Left kidney (tissue), 2 donors: ENCODE results near the gene GPRC5A. TPM values are rescaled to one million over a fixed set of nuclear protein-coding genes. Genes with fewer than 3 reads are reported as not detected.

ENCODE experiments used
- DNase-seq: peaks from one replicate; pipeline ENCODE4 v3.0.0-alpha.2; 2013
- polyA plus RNA-seq: library from polyadenylated mRNA; unstranded; fragments of 120-200 nt; gene quantifications from one replicate; pipeline ENCODE4 v1.2.1, GENCODE V29; 2013; ENCODE audit not compliant: insufficient read length

Gene GPRC5A
- polyA plus RNA-seq, 1 donor = 7.9 TPM

DNA sequence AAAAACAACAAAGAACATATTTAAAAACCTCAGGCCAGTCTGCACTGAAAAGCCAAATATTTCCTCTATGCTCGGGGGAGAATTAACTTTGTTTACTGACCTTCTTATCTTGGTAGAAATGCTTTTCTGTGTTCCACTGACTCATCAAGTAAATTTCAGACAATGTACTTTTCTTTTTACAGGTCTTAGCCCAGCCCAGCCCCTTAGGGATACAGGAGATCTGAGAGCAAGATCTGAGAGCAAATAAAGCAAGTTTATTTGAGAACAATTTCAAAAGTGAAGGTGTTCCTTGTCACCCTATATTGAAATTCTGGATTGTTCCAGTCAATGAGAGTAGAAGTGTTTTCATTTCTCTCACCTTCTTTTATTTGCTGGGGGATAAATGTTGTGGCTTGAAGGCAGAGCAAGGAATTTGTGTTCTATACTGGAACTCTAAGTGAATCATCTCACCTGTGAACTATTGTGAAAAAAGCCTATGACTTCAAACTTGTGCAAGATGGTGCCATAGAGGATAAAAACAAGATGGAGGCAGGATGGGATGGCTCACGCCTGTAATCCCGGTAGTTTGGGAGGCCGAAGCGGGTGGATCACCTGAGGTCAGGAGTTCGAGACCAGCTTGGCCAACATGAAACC, 7.9 kb upstream of the GPRC5A start:
- DNase-seq = no peak

DNA sequence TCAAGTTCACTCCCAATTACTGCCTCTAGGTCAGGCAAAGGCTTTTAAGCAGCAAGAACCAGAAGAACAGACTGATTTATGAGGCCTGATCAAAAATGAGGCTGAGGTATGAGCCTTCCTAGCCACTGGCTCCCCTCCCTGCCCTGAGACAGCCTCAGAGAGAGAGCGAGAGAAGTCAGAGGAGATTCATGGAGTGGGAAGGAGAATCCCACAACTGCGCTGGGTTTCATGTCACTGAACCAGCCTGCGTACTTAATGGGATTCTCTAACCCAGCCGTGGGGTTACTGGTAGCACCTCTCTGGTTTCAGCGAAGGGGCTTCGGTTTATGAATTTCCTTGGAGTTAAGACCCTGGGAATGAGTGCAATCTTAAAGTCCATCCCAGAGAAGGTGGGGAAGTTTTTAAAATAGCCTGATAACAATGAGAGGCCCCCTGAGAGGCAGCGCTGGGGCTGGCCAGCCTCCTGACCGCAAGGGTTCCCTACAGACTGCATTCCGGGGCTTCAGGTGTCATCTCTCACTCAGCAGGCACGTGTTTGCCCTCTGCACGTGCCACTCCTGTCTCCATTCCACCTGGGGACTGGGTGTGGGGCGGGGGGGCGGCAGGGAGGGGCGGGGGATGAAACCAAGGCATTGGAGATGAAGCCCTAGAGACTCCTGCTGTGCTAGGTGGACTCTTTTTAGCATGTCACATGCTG, 6.1 kb upstream of the GPRC5A start:
- peak; percentile 33 for DNase-seq

DNA sequence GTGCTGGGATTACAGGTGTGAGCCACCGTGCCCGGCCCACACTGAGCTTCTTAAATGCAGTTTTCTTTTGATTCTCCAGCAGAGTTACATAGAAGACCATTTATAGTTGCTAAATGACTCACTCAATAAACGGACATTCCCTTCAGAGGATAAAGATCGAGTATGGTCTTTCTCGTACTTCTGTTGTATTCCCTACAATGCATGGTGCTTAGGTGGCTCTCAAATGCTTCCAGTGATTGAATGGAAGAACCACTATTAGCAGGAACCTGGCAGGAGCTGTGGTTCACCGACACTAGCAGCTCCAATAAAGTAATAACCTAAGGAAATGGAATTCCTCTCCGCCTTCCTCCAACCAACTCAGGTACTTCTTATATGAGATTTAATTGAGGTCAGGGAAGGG, 3.9 kb upstream of the GPRC5A start:
- DNase-seq = no peak

DNA sequence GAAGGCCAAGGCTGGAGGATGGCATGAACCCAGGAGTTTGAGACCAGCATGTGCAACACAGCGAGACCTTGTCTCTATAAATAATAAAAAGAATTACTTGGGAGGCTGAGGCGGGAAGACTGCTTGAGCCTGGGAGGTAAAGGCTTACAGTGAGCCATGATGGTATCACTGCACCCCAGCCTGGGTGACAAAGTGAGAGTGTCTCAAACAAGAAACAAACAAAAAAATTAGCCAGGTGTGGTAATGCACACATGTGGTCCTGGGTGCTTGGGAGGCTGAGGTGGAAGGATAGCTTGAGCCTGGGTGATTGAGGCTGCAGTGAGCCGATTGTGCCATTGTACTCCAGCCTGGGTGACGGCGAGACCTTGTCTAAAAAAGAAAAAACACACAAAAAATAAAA, 1.7 kb upstream of the GPRC5A start:
- DNase-seq = no peak

DNA sequence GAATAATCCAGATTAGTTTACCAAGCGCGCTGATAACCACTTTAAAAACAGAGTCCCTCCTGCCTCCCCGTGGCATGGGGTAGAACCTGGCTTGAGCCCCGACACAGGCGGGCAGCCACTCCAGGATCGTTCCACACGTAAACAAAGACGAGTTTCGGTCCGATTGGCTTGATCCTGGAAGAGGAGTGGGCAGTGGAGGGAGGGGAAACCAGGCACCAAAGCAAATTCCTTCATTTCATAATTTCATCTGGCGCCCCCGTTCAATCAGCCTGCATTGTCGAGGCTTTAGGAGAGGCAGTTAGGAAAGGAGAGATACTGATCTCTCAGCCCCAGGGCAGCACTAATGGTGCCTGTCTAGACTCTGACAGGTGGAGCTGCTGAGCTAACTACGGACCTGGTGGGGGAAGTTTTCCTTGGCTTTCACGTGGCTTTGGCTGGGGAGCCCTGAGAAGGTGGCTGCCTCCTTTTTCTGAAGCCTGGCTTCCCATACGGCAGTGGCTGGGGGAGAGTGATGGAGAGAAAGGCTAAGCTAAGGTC, 751 bp upstream of the GPRC5A start:
- peak; percentile 78 for DNase-seq

DNA sequence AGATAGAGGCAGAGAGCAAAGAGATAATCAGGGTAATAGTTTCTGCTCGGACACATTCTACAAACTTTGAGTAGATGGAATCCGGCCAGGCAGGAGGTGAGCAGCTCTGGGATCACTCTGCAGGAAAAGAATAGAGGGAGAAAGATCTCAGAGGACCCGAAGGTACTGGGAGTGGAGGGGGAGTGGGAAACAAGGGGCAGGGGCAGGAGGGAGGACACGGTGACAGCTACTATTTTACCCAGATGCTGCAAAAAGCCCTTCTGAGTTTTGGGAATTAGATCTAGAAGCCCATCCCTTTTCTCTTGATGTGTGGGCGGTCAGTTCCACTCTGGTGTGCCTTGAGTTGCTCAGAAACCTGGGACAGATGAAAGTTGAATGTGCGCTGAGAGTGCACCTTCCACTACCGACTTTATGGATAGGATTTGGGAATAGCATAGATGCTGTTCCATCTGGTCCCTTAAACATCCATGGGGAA, 556 bp downstream of the GPRC5A start:
- DNase-seq = no peak

DNA sequence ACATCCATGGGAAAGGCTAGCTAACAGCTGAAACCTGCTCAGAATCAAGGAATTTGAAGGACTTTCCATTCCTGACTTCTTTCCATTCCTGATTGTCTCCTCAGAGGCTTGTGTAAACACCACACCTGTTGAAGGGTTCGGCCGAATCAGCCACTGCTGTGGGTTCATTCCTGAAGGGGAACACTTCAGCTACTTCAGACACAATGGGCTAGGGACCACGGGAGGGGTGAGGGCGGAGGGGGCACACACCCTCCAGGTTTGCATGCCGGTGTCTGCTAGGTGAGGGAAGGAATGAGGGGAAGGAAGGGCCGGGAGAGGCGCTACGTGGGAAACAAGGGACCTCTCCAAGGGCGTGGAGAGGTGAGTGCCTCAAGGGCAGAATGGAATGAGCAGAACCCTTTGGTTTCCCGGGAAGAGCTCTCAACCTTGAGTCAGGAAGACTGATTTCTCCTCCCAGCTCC, 1.3 kb downstream of the GPRC5A start:
- DNase-seq = no peak

DNA sequence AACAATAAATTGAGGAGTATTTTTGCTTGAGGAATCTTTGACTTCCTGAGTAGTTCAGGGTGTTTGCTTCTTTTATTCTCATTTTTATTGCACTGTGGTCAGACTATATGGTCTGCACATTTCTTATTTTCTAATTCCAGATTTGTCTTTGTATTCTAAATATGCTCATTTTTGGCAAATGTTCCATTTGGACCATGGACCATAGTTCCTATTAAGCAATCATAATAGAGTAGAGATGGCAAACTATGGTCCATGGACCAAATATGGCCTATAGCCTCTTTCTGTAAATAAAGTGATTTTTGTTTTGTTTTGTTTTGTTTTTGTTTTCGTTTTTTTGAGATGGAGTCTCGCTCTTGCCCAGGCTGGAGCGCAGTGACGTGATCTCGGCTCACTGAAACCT, 2.1 kb downstream of the GPRC5A start:
- no peak for DNase-seq

DNA sequence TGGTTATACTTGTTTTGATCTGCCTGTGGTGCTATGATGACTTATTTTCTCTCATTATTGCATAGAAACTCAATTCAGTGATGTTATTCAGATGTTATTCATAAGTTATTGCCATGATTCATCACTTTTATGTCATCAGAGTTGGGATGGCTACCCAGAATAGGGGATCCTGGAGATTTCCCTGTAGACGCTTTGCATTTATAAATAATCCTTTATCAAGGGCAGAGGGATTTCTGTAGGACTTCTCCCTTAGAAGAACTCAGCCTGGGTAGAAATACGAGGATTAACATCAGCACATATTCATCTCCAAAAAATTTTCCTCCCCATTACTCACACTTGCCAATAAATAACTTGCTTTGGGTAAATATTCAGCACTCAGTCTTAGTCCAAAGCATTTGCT, 4.9 kb downstream of the GPRC5A start:
- DNase-seq = no peak

DNA sequence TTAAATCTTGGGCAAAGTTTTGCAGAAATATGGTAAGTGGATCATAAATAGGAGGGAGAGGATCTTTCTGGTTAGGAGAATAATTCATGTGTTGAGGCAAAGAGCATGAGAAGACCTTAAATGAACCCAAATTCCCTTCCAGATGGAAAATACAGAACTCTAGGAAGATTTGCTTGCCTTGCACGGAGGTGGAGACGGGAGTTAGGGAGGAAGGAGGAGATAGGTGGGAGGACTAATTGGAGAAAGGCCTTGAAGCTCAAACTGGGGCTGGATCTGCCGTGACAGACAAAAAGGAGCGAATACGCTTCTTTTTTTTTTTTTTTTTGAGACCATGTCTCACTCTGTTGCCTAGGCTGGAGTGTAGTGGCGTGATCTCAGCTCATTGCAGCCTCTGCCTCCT, 5.9 kb downstream of the GPRC5A start:
- no peak for DNase-seq

DNA sequence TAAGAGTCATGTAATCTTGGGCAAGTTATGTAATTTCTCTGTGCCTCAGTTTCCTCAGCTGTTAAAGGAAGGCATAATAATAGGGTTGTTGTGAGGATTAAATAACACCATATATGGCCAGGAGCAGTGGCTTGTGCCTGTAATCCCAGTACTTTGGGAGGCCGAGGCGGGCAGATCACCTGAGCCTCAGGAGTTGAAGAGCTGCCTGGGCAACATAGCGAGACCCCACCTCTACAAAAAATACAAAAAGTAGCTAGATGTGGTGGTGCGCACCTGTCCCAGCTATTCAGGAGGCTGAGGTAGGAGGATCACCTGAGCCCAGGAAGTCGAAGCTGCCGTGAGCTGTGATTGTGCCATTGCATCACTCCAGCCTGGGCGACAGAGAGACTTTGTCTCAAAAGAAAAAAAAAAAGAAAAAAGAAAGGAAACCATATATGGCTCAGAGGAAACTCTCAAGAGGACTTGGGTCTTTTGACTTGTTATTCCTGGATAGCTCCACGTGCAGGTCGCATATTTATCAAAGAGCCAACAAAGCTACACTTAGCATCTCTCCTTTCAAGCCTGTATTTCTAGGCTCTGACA, 6.9 kb downstream of the GPRC5A start:
- DNase-seq = no peak

DNA sequence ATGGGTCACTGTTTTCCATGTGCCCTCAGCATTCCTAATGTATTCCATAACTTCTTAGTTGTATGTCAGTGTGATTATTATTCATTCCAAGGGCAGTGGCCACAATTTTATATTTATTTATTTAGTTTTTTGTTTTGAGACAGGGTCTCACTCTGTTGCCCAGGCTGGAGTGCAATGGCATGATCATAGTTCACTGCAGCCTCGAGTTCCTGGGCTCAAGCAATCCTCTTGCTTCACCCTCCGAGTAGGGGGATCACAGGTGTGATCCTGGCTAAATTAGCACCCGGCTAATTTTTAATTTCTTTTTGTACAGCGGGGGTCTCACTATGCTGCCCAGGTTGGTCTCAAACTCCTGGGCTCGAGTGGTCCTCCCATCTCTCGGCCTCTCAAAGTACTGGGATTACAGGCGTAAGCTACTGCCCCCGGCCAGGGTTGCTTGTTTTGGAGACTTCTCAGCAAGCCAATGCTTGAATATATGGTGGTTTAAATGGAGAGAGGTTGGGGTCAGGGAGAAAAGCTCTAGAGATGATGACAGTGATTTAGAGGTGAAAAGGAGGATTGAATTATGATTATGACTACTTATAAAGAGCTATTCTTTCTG, 7.6 kb downstream of the GPRC5A start:
- no peak for DNase-seq

DNA sequence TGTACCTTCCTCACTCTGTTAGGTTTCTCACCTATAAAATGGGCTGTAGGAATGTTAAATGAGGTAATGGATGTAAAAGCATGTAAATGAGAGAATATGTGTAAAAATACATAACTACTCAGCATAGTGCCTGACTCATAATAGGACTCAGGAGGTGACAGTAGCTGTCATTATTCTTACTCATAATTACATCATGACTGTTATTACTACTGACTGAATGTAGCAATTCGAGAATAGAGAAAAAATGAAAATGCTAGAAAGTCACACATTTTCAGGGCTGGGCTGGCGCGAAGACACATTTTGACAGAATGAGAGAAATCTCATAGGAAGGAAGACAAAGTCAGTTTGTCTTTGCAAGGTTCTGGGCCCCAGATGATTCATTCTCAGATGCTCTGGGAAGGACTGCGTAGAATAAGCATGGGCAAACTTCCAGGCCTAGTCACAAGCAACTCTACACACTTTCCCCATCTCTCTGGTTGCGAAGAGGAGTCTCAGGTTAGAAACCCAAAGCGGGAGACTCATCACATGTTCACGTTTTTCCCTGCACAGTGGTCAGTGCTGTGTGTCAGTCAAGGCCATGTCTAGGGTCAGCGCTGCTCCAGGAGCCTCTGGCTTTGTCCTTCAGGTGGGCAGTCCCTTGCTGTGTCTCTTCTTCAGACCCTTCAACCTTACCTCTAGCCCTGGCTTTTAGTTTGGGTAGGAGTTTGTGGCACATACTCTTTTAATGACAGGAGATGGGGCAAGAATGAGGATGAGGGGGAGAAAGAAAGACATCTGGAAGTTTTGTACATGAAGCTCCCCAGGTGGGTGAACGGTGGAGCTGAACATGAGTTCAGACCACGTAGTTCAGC, 8.4 kb downstream of the GPRC5A start:
- no peak for DNase-seq

DNA sequence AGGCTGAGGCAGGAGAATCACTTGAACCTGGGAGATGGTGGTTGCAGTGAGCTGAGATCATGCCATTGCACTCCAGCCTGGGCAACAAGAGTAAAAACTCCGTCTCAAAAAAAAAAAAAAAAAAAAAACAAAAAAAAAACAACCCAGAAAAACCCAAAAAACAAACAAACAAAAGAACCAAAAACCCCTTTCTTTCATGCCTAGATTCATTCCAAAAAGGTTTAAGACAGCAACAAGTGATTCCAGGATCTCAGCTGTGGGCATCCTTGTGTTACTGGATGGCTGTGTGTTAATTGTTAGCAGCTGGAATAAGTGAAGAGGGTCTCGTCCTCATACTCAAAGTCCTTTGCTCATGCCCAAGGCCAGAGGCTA, 9.4 kb downstream of the GPRC5A start:
- DNase-seq = no peak

DNA sequence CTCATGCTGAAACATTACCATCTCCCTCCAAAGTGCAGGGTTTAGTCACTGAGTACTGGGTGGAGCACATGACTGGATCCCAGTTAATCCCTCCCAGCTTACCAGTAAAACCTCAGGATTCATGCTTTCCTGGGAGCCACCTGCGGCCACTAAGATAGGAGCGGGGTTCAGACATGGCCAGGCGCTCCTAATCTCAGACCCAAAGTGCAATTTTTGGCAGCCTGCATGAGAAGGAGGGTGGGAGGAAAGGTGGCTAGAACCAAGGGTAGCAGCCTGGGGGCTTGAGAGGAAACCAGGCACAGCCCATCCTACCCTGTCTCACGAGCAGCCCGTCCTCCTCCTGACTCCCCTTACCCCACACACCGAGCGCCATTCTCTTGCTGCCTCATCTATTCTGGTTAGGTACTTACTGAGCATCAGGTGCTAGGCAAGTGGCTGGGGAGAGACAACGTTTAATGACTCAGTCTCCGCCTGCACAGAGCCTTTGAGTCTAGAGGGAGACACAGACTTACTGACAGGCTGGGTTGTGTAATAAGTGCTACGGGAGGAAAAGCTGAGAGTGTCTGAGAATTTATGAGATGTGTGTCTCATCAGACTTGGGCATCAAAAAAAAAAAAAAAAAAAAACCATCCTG, 9.9 kb downstream of the GPRC5A start:
- no peak for DNase-seq

DNA sequence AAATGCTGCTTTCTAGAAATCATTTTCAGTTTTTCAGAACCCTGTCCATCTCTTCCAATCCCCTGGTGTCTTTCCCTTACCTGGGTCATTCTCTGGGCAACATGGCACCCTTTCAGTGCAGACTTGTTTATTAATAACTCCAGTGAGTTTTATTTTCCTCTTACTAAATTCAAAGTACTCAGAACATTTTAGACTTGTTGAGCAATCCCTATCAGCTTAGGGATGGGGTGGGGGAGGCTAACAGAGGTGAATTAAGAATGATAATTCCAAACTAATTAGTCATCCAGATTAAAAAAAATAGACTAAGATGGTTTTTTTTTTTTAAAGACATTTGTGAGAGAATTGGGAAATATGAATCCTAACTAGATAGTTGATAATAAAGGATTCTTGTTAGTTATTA, 10.7 kb downstream of the GPRC5A start:
- no peak for DNase-seq

DNA sequence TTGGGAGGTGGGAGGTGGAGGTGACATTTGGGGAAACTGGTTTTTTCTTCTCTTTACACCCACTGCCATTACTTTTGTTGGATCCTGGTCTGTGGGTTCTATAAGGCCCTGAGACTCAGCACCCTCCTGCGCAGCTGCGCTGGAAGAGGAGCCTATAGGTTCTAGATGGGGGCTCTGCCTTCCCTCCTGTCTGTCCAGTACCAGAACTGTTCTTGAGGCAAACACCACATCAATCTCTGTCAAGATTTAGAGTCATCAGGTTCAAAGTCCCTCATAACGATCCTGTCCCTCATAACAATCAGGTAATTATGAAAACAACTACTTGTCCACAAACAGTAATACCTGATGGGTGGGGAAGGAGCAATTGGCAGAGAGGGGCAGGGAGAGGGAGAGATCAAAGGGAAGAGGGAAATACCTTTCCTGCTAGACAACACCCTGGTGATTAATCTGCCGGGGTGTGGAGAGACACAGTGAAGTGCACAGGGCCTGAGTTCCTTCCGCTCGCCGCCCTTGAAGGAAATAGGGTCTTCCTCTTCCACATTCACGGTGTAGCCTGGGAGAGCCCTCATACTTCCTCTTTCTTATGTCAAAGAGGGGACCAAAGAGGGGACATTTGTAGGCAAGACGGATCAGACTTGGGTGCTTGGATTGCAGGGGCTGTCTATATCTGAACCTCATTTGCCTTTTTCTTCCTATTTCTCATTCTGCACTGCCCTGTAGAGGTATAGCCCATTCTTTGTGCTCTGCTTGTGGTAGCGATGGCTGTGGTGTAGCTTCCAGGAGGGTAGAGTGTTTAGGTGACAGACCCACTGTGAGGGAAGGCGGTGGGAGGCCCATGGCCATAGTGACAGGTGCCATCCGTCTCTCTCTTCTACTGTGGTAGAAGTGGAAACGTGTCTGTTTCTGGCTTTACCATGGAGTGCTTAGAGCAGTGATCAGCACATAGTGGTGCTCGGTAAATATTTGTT, 12.6 kb downstream of the GPRC5A start:
- DNase-seq = no peak

DNA sequence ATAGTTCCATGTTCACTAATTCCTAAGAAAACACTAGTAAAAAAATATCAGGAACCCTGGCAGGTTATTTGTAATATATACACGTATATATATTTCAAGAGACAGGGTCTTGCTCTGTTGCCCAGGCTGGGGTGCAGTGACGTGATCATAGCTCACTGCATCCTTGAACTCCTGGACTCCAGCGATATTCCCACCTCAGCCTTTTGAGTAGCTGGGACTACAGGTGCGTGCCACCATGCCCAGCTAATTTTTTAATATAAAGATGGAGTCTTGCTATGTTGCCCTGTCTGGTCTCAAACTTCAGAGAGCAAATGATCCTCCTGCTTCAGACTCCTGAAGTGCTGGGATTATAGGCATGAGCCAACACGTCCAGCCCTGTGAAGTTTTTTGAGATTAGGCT, 16.2 kb downstream of the GPRC5A start:
- DNase-seq = no peak

DNA sequence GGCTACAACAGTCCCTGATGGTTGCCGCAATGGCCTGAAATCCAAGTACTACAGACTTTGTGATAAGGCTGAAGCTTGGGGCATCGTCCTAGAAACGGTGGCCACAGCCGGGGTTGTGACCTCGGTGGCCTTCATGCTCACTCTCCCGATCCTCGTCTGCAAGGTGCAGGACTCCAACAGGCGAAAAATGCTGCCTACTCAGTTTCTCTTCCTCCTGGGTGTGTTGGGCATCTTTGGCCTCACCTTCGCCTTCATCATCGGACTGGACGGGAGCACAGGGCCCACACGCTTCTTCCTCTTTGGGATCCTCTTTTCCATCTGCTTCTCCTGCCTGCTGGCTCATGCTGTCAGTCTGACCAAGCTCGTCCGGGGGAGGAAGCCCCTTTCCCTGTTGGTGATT, 16.9 kb downstream of the GPRC5A start:
- no peak for DNase-seq

DNA sequence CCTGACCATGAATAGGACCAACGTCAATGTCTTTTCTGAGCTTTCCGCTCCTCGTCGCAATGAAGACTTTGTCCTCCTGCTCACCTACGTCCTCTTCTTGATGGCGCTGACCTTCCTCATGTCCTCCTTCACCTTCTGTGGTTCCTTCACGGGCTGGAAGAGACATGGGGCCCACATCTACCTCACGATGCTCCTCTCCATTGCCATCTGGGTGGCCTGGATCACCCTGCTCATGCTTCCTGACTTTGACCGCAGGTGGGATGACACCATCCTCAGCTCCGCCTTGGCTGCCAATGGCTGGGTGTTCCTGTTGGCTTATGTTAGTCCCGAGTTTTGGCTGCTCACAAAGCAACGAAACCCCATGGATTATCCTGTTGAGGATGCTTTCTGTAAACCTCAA, 17.3 kb downstream of the GPRC5A start:
- DNase-seq = no peak
